ENCODE data around the gene FAM162A. TPM values are rescaled to one million over a fixed set of nuclear protein-coding genes. Genes with fewer than 3 reads are reported as not detected.

FAM162A gene
- total and polyA plus RNA-seq, 4 donors, result 19.2 to 111 (median 32.5) TPM

- H3K9ac ChIP-seq (ENCODE audit: insufficient read depth in 1 of 2, low read length in 2 of 2), result no peak overlapping the region
- peaks cover 2 to 24% (median 17%) of the 10 kb centered on the region in 4 donors for H3K36me3 ChIP-seq (ENCODE audit: control insufficient read depth in 4 of 4, insufficient read depth in 4 of 4, low read length in 4 of 4)
- DNase-seq, result peak in 2 of 3 donors; percentile 64 to 68
- WGBS, 2 donors, result 56 to 60% methylated on average over 4 of the region's 4 CpGs
- ATAC-seq (ENCODE audit: insufficient read depth, low FRiP score), result no peak
- no peaks in the 10 kb centered on the region for H3K9me3 ChIP-seq (ENCODE audit: control insufficient read depth in 4 of 4, insufficient read depth in 3 of 4, low read length in 3 of 4)
- H3K27ac ChIP-seq (ENCODE audit: low read depth in 1 of 2, low read length in 1 of 2), result no peak overlapping the region
- H3K27me3 ChIP-seq (ENCODE audit: control insufficient read depth in 3 of 3, insufficient read depth in 3 of 3, low read length in 2 of 3), result no peaks in the 10 kb centered on the region
- H3K4me1 ChIP-seq (ENCODE audit: control insufficient read depth in 5 of 5, insufficient read depth in 5 of 5, low read length in 5 of 5), result no peaks in the 10 kb centered on the region
- no peak overlapping the region for H3K4me3 ChIP-seq
- TF ChIP-seq CTCF (IDR thresholded peaks at IDR 0.05; ENCODE audit: control extremely low read depth, extremely low read depth), result no peak
Observed at GRCh38 chr3:122458992-122459391, 75.0 kb downstream of the FAM162A start.

GRCh38 chr3:122461806-122462205, 77.8 kb downstream of the FAM162A start:
- WGBS, 2 donors, result 87 to 89% methylated on average over 3 of the region's 3 CpGs
- no peak overlapping the region for H3K27ac ChIP-seq (ENCODE audit: low read depth in 1 of 2, low read length in 1 of 2)
- TF ChIP-seq CTCF (IDR thresholded peaks at IDR 0.05; ENCODE audit: control extremely low read depth, extremely low read depth), result no peak
- DNase-seq, result no peak
- no peaks in the 10 kb centered on the region for H3K9me3 ChIP-seq (ENCODE audit: control insufficient read depth in 4 of 4, insufficient read depth in 3 of 4, low read length in 3 of 4)
- ATAC-seq (ENCODE audit: insufficient read depth, low FRiP score), result no peak
- no peak overlapping the region for H3K9ac ChIP-seq (ENCODE audit: insufficient read depth in 1 of 2, low read length in 2 of 2)
- H3K4me3 ChIP-seq, result no peak overlapping the region
- H3K4me1 ChIP-seq (ENCODE audit: control insufficient read depth in 5 of 5, insufficient read depth in 5 of 5, low read length in 5 of 5), result no peaks in the 10 kb centered on the region
- H3K36me3 ChIP-seq (ENCODE audit: control insufficient read depth in 4 of 4, insufficient read depth in 4 of 4, low read length in 4 of 4), result peaks cover 2 to 22% (median 16%) of the 10 kb centered on the region in 4 donors
- no peaks in the 10 kb centered on the region for H3K27me3 ChIP-seq (ENCODE audit: control insufficient read depth in 3 of 3, insufficient read depth in 3 of 3, low read length in 2 of 3)

Small RNA genes lying within 50 kb of the gene (small RNA-seq; reads per million reads assigned to genes)
- gene AC083798.1 (ENCODE audit: low replicate concordance), result not detected

Other genes starting within 250 kb of the FAM162A start
- under 1 TPM in 1 of 2 donors, not detected in 1; 0.40 TPM for gene CASR, start 200.5 kb upstream of the FAM162A start, total RNA-seq
- gene CASR, start 200.5 kb upstream of the FAM162A start, polyA plus RNA-seq, result under 1 TPM; 0.02 TPM
- gene CSTA, start 58.9 kb upstream of the FAM162A start, total RNA-seq, result 10 to 100 TPM in 1 of 2 donors, 1 to 10 TPM in 1; 6.5 to 16.9 TPM
- gene CSTA, start 58.9 kb upstream of the FAM162A start, polyA plus RNA-seq, result 10 to 100 TPM; 45.9 to 52.5 TPM
- gene MIX23, start 951 bp upstream of the FAM162A start, total RNA-seq, result 10 to 100 TPM; 17.8 to 20.5 TPM
- gene MIX23, start 951 bp upstream of the FAM162A start, polyA plus RNA-seq, result 10 to 100 TPM; 22.3 to 40.4 TPM
- 1 to 10 TPM; 6.3 to 7.5 TPM for gene WDR5B, start 31.9 kb downstream of the FAM162A start, total RNA-seq
- 1 to 10 TPM; 2.8 to 3.6 TPM for gene WDR5B, start 31.9 kb downstream of the FAM162A start, polyA plus RNA-seq
- gene KPNA1, start 130.8 kb downstream of the FAM162A start, total RNA-seq, result 10 to 100 TPM; 38.7 to 55.2 TPM
- 10 to 100 TPM; 10.8 to 19.2 TPM for gene KPNA1, start 130.8 kb downstream of the FAM162A start, polyA plus RNA-seq
- gene PARP9, start 180.1 kb downstream of the FAM162A start, total RNA-seq, result 10 to 100 TPM; 31.7 to 48.1 TPM
- 10 to 100 TPM; 34.9 to 57.0 TPM for gene PARP9, start 180.1 kb downstream of the FAM162A start, polyA plus RNA-seq
- gene DTX3L, start 180.2 kb downstream of the FAM162A start, total RNA-seq, result 10 to 100 TPM; 39.0 to 52.0 TPM
- gene DTX3L, start 180.2 kb downstream of the FAM162A start, polyA plus RNA-seq, result 10 to 100 TPM; 18.7 to 22.3 TPM
- gene PARP15, start 193.5 kb downstream of the FAM162A start, total RNA-seq, result 1 to 10 TPM; 4.4 to 6.1 TPM
- gene PARP15, start 193.5 kb downstream of the FAM162A start, polyA plus RNA-seq, result 1 to 10 TPM; 2.4 to 4.3 TPM

All from lung (tissue), 13 donors.